Stimulated activated CD4-positive, alpha-beta T cell treated with anti-CD3 and anti-CD28 coated beads, TNF-alpha, amount 100 ng/mL, for 1 hour (primary cell): ENCODE results near the gene MAPKAPK5.
"Not testable (repeated sequence)": the region's sequence is repeated elsewhere in the genome, so short reads cannot be mapped to it uniquely, and the experiment has no call there.

ENCODE experiments used
- DNase-seq, 3 donors: peaks; one replicate each; pipeline ENCODE4 v3.0.0-alpha.2; 2020; ENCODE audit warnings: low read depth in 3 of 3, low spot score in 1 of 3

MAPKAPK5 gene

GRCh38 chr12:111881716-111882115, 39.7 kb downstream of the MAPKAPK5 start:
- DNase-seq = no peak

DNA sequence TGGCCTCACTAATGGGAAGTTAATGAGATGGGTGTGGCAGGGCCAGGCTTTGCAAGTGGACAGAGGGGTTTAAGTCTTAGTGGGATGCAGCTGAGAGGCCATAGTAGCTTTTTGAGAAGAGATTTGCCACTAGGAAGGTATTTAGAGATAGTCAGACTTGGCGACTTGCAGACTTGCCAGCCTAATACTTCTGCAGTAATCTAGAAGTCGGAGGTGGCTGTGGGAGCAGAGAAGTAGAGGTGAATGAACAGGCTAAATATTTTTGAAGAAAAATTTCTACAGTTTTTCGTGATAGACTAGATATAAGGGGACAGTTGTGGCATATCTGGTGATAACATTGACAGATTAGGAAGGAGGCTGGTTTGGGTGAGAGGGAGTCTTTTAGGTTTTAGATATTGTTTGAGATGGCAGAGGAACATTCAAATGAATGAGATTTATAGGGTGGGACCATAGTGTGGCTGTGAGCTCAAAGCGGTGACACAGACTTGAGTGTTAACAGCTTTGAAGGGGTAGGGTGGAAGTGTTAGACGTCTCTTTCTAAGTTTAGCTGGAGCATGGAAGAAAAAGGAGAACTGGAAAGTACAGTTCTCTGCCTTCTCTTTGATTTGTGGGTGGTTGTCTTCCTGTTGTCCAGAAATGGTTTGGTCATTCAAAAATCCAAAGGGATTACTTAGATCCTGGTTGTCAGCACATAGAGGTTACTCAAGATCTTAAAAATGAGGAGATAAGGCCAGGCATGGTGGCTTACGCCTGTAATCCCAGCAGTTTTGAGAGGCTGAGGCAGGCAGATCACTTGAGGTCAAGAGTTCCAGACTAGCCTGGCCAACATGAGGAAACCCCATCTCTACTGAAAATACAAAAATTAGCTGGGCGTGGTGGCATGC, 44.9 kb downstream of the MAPKAPK5 start:
- DNase-seq = no peak

- DNase-seq = no peak
Measured at GRCh38 chr12:111887926-111888745, 46.1 kb downstream of the MAPKAPK5 start.

GRCh38 chr12:111893287-111893686, 51.3 kb downstream of the MAPKAPK5 start:
- no peak for DNase-seq

DNA sequence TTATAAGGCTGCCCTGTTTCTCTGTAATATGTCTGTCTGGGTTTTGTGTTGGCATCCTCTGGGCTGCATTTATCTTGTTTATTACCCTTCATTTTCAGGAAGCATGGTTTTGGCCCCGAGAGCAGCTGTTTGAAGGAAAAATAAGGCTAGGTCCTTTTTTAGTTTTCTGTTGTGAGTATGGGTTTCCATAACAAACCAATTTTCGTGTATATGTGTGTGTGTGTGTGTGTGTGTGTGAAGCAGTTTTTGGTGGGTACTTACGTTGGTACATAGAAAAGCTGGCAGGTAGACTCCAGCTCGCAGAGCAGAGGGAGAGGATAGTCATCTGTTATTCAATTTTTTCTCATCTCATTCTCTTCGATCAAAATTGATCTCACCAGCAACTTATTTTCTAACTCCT, 52.5 kb downstream of the MAPKAPK5 start:
- no peak for DNase-seq

- DNase-seq = no peak
Measured at GRCh38 chr12:111901182-111901581, 59.2 kb downstream of the MAPKAPK5 start.

DNA sequence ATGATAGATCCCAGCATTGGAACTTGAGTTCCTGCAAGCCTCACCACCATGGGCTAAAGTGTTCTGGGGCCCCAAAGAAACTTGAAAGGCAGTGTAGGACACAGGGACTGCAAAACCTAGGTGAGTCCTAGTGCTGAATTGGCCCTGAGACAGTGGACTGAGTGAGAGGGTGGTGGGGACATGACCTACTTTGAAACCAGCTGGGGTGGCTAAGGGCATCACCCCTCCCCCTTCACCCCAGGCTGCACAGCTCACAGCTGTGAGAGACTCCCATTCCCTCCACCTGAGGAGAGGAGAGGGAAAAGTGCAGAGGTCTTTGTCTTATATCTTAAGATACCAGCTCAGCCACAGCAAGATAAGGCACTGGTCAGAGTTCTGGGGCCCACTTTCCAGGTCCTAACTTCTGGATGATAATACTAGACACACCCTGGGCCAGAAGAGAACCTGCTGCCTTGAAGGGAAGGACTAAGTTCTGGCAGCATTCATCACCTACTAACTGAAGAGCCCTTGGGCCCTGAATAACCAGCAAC, 62.5 kb downstream of the MAPKAPK5 start:
- DNase-seq = no peak

GRCh38 chr12:111905502-111905901, 63.5 kb downstream of the MAPKAPK5 start:
- DNase-seq = no peak

DNA sequence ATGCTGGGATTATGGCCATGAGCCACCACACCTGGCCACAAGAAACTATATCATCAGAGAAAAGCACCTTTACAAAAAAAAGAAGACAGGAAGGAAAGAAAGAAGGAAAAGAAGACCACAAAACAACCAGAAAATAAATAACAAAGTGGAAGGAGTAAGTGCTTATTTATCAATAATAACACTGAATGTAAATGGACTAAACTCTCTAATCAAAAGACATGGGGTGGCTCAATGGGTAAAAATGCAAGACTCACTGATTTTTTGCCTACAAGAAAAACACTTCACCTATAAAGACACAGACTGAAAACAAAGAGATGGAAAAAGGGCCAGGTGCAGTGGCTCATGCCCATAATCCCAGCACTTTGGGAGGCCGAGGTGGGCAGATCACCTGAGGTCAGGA, 65.7 kb downstream of the MAPKAPK5 start:
- no peak for DNase-seq

- DNase-seq = no peak
Measured at GRCh38 chr12:111925171-111925570, 83.1 kb downstream of the MAPKAPK5 start.

GRCh38 chr12:111926631-111927030, 84.6 kb downstream of the MAPKAPK5 start:
- no peak for DNase-seq

DNA sequence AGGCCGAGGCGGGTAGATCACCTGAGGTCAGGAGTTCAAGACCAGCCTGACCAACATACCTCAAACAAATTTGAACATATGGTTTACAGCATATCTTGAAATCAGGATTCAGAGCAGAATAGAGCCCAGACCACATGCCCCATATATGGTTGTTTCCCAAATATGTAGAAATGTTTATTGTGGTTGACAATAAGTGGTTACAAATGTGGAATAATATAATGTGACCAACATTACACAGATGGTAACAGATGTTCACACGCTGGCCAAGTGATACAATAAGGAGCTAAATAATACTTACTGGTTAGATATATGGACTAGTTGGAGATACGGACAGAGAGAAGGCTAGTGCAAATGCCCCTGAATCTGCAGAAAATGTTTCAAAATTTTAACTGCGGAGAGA, 85.3 kb downstream of the MAPKAPK5 start:
- no peak for DNase-seq

GRCh38 chr12:111932241-111932640, 90.2 kb downstream of the MAPKAPK5 start:
- DNase-seq = no peak

DNA sequence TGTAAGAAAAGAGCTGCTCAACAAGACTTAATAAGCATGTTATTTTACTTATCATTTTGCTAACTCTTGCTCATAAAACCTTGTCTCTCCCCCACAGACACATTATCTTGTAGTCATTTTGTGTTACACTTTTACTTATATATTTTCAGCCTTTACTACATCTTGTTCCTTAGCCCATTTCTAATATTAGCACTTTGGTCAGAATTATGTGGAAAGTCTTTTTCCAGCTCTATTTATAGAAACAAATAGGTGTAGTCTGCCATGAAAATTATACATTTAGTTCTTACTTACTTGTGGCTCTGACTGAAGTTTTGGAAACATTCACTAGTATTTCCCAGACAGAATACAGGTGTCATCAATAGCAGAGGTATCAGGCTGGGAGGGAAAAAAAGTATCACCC, 94.8 kb downstream of the MAPKAPK5 start:
- DNase-seq = no peak

- no peak for DNase-seq
Measured at GRCh38 chr12:111937429-111937828, 95.4 kb downstream of the MAPKAPK5 start.

- DNase-seq = no peak
Measured at GRCh38 chr12:111942557-111942956, 100.5 kb downstream of the MAPKAPK5 start.

- DNase-seq = no peak
Measured at GRCh38 chr12:111943929-111944328, 101.9 kb downstream of the MAPKAPK5 start.

- DNase-seq = not testable (repeated sequence)
Measured at GRCh38 chr12:111950961-111951676, 109.1 kb downstream of the MAPKAPK5 start.
